Tibial nerve (tissue), 4 donors: Measurements from ENCODE around the gene RSBN1L.

Experiments used
- EP300 ChIP-seq, 2 donors: sonication (generic); formaldehyde crosslinking; IDR thresholded peaks; one replicate each; pipeline ENCODE4 v1.6.1; 2017; ENCODE audit warnings: antibody characterized with exemption in 2 of 2, mild to moderate bottlenecking in 1 of 2
- POLR2A ChIP-seq, 2 donors: fragments of 450-650 bp; IDR thresholded peaks; one replicate each; pipeline ENCODE4 v1.6.1; 2017; ENCODE audit warnings: antibody characterized with exemption in 2 of 2, mild to moderate bottlenecking in 2 of 2, moderate library complexity in 2 of 2
- TF ChIP-seq, protein P1 (sequence below), 5 experiments: fragments of 200-600 bp in 3 of 5; fragments of 450-650 bp in 2 of 5; sonication (generic) in 3 of 5; IDR thresholded peaks; one replicate each; pipeline ENCODE4 v1.5.1; 2016 to 2019; ENCODE audit warnings: antibody characterized with exemption in 5 of 5, mild to moderate bottlenecking in 3 of 5, moderate library complexity in 2 of 5

DNA sequence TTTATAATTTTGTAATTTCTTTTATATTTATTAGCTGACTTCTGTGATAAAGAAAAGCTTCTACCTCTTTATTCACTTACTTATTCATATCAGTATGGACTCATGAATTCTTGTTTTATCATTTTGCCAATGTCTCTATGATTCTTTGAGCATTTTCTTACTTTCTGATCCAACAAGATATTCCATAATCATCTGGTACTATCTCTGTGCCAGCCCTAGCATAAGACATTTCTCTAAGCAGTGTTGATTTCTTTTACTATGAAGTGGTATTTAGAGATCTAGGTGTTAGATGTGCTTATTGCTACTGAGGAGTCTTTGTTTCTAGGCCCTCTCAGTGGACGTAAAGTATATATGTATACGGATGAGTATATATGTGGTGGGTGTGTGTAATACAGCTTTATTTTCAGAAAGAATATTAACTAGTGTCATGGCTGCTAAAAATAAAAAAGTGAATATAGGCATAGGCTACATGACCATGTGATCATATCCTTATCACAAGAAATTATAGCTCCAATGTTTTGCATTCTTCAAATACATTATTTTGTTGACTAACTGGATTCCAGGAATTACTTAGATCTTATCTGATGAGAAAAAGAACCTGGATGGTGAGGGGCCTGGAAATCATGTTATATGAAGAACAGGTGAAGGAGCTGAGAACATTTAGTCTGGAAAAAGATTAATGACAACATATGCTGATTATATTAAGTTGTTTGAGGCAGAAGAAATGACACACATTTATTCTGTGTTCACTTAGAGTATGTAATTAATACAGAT lies 115.4 kb downstream of the RSBN1L start:
- TF ChIP-seq, protein P1, sequence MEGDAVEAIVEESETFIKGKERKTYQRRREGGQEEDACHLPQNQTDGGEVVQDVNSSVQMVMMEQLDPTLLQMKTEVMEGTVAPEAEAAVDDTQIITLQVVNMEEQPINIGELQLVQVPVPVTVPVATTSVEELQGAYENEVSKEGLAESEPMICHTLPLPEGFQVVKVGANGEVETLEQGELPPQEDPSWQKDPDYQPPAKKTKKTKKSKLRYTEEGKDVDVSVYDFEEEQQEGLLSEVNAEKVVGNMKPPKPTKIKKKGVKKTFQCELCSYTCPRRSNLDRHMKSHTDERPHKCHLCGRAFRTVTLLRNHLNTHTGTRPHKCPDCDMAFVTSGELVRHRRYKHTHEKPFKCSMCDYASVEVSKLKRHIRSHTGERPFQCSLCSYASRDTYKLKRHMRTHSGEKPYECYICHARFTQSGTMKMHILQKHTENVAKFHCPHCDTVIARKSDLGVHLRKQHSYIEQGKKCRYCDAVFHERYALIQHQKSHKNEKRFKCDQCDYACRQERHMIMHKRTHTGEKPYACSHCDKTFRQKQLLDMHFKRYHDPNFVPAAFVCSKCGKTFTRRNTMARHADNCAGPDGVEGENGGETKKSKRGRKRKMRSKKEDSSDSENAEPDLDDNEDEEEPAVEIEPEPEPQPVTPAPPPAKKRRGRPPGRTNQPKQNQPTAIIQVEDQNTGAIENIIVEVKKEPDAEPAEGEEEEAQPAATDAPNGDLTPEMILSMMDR (IDR thresholded peaks at IDR 0.05), result no peak
- TF ChIP-seq POLR2A (IDR thresholded peaks at IDR 0.05), result no peak
- TF ChIP-seq EP300 (IDR thresholded peaks at IDR 0.05), result no peak
